ENCODE results near the gene SYTL2.
A peak's percentile ranks its signal among the peaks of the same experiment; 100 is the strongest.
"Not testable (repeated sequence)": the region's sequence is repeated elsewhere in the genome, so short reads cannot be mapped to it uniquely, and the experiment has no call there.

Gene SYTL2

DNA sequence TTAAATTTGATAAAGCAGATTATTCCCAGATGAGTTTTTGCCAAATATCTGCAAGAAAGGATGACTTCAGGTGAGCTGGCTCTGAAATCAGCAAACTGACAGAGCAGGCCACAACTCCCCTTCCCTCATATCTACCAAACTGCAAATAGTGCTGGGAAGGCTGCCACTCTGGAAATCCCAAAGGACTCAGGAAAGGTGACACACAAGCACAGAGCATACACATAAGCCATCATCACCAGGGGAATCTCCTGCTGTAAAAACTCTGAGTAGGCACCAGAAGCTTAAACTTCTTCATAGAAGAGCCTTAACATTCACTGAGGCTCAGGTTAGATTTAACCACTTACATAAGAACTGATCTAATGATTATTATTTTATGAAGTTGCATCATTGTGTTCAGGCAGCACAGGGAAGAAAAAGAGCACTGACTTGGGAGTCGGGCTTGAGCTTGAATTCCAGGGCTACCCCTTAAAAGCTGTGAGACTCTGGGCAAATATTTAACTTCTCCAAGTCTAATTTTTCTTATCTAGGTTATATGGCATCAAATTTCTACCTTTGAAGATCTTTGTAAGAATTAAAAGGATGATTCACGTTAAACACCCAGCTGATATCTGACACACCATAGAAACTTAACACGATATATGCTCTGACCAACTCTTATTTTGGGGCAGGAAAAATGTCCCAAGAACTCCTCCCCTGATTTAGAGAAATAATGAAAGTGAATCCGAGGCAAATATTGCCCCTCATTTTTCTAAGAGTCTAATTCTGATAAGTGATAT is 15.0 kb downstream of the SYTL2 start:
- DNase-seq, result no peak

- DNase-seq, result no peak
Measured at GRCh38 chr11:85791409-85791990, 19.4 kb downstream of the SYTL2 start.

- DNase-seq, result no peak
Measured at GRCh38 chr11:85787809-85788760, 22.9 kb downstream of the SYTL2 start.

- no peak for DNase-seq
Measured at GRCh38 chr11:85787168-85787567, 23.8 kb downstream of the SYTL2 start.

- DNase-seq, result no peak
Measured at GRCh38 chr11:85784480-85785265, 26.3 kb downstream of the SYTL2 start.

DNA sequence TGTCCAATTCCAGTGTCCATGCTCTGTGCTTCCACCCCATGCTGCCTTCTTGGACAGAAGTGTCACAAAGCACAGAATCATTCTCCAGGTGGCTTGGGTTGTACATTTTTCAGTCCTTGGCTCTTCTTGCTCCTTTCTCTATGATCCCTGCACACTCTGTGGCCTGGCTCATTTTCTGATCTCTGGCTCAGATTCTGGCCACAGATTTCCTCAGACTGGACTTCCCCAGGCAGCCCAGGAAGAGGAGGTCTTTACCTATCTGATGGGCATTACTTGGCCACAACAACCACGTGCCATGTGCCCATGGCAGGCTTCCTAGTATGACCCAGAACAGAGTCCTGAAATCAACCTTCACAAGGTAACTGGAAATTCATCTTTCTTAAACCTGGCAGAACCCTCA is 27.2 kb downstream of the SYTL2 start:
- no peak for DNase-seq

- not testable (repeated sequence) for DNase-seq
Measured at GRCh38 chr11:85780780-85781517, 30.0 kb downstream of the SYTL2 start.

DNA sequence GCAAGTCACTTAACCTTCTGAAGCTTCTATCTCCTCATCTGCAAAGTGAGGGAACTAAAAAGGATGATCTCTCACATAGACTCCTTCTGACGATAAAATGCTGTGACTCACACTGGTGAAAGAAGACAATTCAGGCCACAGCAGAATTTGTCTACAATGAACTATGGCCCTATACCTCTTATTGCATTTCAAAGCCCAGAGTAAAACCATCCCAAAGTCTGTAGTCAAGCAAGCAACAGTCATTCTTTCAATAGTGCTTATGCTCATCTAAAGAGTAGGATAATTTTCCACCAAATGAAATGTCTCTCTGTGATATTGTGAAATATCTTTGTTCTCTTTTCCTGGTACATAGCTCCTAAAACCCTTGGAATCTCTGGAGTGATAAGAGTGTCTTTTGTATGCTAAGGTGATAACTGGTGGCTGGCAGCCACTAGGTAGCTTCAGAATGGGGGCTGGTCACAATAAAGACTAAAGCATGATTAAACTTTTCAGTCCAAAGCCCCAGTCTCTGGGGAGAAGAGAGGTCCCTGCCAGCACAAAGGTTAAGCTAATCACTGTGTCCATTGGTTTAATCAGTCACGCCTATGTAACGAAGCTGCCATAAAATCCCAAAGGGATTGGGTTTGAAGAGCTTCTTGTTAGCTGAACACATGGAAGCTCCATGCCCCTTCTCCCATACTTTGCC is 30.8 kb downstream of the SYTL2 start:
- DNase-seq, result no peak

GRCh38 chr11:85777603-85777972 is 33.4 kb downstream of the SYTL2 start:
- not testable (repeated sequence) for DNase-seq

DNA sequence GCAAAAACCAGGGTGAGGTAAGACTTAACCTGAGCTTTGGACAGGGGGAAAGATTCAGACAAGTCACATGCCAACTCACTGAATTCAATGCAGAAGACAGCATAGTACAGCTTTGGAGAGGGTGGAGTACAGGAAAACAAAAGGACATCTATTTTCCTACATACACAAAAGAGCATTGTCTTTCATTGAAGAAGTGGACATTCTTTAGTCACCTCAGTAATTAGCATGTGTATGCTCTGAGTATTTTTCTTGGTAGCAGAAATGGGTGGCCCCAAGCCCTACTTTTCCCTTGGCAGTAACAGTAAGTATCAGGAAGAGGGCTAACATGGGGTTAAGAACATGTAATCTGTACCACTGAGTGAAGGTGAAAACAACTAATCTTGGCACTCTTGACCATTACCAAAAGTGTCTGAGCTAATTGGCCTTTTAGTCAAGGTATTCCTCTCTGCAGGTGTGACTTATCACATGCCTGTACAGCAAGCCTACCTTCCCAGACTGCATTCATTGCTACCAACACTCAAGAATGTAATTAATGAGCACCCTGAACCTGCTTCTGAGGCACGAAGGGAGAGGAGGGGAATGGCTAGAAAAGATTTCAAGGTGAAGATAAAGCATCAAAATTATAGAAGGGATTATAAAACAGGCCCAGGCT is 33.9 kb downstream of the SYTL2 start:
- no peak for DNase-seq

DNA sequence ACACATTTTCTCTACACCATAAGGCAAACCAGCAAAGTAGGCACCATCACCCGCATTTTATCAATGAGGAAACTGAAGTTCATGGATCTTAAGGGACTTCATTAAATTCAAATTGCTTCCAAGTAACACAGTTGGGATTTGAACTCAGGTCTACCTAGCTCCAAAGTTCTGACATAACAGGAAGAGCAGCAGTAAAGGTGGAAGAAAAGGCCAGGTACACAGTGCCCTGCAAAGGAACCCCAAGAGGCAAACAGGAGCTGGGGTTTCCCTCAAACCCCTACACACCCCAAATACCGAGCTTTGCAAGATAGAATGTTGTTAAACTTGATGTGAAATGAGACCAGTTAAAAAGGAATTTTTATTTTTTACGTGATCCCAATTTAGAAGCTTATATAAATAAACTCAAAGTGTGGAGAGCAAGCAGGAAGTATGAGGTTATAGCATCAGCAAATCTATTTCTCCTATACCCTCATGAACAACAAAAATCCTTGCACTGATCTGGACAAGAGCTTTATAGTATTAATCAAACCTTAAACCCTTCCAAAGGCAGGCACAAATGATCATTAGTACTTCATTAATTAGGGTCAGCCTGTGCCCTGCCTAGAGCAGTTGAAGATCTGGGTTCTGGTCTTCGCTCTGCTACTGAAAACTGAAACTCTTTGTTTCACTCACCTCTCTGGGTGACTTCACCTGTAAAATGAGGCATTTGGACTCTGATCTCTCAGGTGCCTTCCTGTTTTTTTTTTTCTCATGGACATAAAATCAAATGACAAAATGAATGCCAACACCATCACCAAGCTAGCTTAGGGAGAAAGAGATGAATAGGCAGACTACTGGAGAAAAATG is 36.5 kb downstream of the SYTL2 start:
- no peak for DNase-seq

DNA sequence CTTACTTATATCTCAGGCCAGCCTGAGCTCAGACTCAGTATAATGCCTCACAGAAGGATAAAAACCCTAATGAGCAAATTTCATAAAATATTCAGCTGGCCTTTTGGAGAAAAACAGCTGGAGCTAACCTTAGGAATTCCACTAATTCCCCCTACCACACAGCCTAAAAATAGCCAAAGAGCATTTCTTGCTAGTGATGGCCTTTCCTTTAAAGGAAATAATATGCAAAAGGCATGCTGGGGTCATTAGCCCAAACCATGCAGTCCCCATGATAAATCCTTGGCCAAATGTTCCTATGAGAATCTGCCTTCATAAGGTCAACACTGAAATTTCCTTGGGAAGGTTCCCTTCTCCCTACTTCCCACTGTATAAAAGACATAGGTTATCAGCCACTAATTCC is 38.2 kb downstream of the SYTL2 start:
- DNase-seq, result no peak

DNA sequence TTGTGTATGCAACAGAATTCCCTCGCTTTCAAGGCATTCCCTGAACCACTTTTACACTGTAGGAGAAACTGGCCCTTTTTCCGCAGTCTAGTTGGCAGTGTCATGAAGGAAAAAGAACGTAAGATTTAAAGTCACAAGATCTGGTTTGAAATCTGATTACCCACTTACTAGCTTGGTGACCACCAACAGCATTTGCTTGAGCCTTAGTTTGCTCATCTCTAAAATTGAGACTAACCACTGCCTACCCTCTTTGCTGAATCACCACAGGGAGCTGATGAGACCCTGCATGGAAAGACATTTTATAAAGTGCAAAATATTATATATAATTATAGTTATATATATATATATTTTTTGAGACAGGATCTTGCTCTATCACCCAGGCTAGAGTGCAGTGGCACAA is 39.4 kb downstream of the SYTL2 start:
- no peak for DNase-seq

DNA sequence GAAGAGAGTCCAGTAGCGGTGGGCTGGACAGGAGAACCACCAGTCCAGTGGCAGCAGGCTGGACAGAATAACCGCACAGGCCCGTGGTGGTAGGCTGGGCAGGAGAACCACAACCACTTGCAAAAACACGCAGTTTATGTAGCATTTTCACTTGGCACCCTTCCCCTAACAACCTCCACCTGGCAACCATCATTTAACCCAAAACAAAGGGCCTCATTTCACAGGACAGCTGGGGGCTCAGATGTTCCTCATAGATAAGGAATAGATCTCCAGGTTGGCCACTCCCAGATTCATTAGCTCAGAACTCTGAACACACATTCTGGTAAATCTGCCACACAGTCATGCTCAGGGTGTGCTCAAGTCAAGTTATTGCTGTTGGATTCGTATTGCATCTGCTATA is 41.2 kb downstream of the SYTL2 start:
- DNase-seq, result no peak

DNA sequence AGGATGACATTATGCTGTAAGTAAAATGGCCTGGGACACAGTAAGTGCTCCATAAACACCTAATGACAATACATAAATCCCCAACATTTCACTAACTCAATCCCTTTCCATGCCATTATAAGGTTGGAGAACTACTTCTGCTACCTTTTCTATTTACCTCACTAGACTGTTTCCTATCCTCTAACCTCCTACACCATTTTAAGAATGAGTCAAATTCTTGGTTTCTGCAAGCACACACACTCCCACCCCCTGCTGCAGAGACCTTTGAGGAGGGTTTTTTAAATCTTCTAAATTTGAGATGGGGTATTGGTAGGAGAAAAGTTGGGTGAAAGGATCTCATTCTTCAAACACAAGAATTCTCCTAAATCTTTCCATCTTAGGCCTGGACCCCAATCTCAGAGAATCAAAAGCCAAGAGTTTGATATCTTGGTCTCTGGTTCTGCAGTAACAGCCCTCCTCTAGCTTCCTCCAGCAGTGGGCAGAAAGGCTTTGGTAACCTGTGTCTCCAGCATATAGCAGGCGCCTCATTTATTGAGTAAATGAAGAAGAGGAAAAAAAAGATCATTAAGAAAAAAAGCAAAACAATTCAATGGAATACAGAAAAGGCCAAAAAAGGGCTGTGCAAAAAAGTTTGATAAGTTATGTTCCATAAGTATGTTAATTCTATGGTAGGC is 42.3 kb downstream of the SYTL2 start:
- DNase-seq, result no peak

GRCh38 chr11:85767246-85767945 is 43.5 kb downstream of the SYTL2 start:
- no peak for DNase-seq

GRCh38 chr11:85766721-85767161 is 44.2 kb downstream of the SYTL2 start:
- DNase-seq, result peak; percentile 5

GRCh38 chr11:85764796-85765195 is 46.1 kb downstream of the SYTL2 start:
- DNase-seq, result no peak

- DNase-seq, result no peak
Measured at GRCh38 chr11:85762226-85762625, 48.7 kb downstream of the SYTL2 start.
